ENCODE data around the gene SNX25.
"Not testable (repeated sequence)": the region's sequence is repeated elsewhere in the genome, so short reads cannot be mapped to it uniquely, and the experiment has no call there.

The SNX25 gene

GRCh38 chr4:185204238-185204910 lies 5.0 kb upstream of the SNX25 start:
- DNase-seq (ENCODE audit: low read depth, low spot score), result no peak
- peak overlapping the region; percentile 67 for H3K27ac ChIP-seq

DNA sequence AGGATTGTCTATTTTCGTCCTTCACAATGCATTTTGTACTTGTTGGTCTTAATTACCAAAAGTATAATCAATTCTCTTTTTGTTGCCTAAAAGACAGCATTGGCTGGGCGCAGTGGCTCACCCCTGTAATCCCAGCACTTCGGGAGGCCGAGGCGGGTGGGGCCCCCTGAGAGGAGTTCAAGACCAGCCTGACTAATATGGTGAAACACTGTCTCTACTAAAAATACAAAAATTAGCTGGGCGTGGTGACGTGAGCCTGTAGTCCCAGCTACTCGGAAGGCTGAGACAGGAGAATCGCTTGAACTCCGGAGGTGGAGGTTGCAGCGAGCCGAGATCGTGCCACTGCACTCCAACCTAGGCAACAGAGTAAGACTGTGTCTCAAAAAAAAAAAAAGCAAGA lies 4.3 kb upstream of the SNX25 start:
- H3K27ac ChIP-seq, result not testable (repeated sequence)

DNA sequence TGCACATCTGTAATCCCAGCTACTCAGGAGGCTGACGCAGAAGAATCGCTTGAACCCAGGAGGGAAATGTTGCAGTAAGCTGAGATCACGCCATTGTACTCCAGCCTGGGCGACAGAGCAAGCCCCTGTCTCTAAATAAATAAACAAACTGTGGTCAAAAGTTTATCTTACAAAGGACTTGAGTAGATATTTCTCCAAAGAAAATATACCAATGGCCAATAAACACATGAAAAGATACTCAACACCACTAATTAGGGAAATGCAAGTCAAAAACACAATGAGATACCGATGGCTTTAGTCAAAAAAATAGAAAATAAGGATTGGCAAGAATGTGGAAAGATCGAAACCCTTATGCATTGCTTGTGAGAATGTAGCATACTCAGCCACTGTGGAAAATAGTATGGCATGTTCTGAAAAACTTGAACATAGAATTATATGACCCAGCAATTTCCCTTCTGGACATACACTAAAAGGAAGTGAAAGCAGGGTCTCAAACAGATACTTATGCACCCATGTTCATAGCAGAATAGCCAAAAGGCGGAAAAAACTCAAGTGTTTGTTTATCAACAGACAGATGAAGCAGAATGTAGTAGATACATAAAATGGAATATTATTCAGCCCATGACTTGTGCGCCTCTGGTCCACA lies 3.6 kb upstream of the SNX25 start:
- DNase-seq (ENCODE audit: low read depth, low spot score), result no peak
- no peak overlapping the region for H3K27ac ChIP-seq

More for the DNA sequence above, 4.3 kb upstream of the SNX25 start:
- not testable (repeated sequence) for DNase-seq (ENCODE audit: low read depth, low spot score)

- no peak overlapping the region for H3K27ac ChIP-seq
- DNase-seq (ENCODE audit: low read depth, low spot score), result no peak
Observed at GRCh38 chr4:185207466-185207865, 1.9 kb upstream of the SNX25 start.

DNA sequence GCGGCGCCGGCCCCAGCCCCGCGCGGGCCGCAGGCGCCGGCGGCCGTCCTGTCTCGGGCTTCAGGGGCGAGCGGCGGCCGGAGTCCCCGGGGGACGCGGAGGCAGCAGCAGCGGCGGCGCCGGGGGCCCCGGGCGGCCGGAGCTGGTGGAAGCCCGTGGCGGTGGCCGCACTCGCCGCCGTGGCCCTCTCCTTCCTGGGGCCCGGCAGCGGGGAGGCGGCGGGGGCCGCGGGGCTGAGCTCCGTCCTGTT lies 379 bp downstream of the SNX25 start:
- H3K27ac ChIP-seq, result peak overlapping the region; percentile 9
- not testable (repeated sequence) for DNase-seq (ENCODE audit: low read depth, low spot score)

DNA sequence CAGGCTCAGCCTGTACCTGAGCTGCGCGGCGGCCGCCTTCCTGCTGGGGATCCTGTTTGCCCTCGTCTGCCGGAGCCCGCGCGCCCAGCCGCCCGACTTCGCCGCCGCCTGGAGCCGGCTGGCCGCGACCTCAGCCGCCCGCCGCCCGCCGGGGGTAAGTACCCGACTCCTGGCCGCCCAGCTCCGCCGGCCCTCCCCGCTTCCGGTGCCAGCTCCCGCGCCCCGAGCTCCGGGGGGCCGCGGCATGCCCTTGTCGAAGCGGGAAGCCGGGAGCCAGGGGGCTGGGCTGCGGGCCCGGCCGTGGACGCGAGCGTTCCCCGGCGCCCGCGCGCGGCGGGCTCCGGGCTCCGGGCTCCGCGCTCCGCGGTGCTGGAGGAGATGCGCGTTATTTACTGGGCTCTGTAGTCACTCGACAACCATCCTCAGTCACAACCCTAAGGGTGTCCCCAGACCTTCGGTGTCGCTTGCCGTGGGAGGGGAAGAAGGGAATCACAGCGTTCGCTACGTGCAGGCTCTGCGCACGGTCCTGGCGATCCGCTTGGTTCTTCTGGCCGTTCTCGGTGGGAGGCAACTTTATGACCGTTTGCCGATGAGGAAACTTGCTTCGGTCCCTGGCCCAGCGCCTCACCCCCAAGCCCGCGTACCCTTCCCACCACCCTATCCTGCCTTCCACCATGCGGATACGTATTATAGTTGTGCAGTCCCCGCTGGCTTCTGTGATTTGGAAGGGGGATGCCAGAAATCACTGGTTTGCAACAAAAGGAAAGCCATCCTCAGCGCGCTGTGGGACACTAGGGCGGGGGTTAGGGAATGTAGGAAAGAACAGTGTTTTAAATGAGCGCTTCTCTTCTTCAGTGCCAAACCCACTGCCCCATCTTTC lies 944 bp downstream of the SNX25 start:
- H3K27ac ChIP-seq, result peak overlapping the region; percentile 9
- no peak for DNase-seq (ENCODE audit: low read depth, low spot score)

DNA sequence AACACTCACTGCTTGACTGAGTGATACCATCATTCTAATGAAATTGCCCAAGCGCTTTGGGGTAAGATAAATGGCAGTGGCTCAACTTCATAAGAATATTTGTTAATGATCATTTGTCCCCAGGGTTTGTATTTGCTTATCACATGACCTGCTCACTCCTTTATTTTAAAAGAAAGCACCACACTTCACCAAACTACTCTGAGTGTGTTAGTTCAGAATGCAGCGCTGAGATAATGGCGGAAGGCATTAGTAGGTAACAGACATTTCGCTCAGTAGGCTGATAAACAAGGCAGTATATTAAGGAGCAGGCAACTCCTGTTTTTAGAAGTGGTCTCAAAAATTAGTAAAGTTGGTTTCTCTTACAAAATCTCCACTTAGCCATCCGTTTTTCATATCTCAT lies 1.6 kb downstream of the SNX25 start:
- DNase-seq (ENCODE audit: low read depth, low spot score), result no peak
- no peak overlapping the region for H3K27ac ChIP-seq

DNA sequence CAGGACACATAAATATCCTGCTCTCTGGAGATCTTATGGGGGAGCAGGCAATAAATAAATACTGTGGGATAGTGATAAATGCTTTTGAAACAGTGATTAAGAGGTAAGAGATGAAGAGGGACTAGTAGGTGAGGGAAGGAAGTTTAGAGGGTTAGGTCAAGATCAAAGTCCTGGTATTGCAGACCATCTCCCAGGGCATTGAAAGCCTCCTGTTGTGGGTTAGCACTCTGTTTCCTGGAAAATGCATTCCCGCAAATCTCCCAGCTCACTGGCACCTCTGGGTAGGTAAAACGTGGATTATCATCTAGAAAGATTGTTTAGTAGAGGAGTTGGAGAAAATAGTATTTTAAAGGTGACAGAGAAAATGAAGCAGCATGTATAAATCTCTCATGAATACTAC lies 2.2 kb downstream of the SNX25 start:
- no peak for DNase-seq (ENCODE audit: low read depth, low spot score)
- H3K27ac ChIP-seq, result no peak overlapping the region

- DNase-seq (ENCODE audit: low read depth, low spot score), result no peak
- no peak overlapping the region for H3K27ac ChIP-seq
Observed at GRCh38 chr4:185212581-185212980, 3.2 kb downstream of the SNX25 start.

DNA sequence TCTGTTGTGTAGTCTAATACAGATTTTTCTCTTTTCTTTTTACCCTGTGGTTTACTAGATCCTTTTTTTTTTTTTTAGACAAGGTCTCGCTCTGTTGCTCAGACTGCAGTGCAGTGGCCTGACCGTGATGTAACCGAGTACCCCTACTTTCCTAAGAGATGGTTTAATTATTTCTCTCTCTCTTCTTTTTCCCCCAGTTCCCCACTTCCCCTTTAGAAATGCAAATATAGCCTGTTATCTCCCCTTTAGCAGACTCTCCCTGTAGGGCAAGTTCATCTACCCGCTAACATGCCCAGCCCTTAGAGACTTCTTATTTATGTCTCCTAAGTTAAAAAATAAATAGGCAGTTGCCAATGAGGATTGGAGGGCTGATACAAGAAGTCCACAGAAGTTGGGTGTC lies 4.5 kb downstream of the SNX25 start:
- no peak for DNase-seq (ENCODE audit: low read depth, low spot score)
- H3K27ac ChIP-seq, result no peak overlapping the region

DNA sequence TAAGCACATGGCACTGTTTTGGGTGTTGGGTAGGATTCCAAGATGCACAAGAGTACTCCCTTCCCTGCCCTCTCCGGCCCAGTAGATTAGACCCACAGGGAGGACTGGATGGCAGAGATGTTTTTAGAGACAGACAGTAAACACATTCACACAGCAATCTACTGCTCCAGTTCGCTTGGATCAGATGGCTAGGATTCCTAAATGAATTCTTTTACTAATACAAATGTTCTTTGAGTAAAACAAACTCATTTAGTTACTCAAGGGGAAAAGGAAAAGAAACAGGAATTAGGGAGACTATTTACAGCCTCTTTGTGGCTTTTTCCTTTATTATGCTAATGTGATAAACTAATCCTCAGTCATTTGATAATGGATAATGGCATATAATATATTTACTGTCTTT lies 5.9 kb downstream of the SNX25 start:
- no peak for DNase-seq (ENCODE audit: low read depth, low spot score)
- H3K27ac ChIP-seq, result no peak overlapping the region

- DNase-seq (ENCODE audit: low read depth, low spot score), result no peak
- H3K27ac ChIP-seq, result no peak overlapping the region
Observed at GRCh38 chr4:185217408-185217975, 8.1 kb downstream of the SNX25 start.

DNA sequence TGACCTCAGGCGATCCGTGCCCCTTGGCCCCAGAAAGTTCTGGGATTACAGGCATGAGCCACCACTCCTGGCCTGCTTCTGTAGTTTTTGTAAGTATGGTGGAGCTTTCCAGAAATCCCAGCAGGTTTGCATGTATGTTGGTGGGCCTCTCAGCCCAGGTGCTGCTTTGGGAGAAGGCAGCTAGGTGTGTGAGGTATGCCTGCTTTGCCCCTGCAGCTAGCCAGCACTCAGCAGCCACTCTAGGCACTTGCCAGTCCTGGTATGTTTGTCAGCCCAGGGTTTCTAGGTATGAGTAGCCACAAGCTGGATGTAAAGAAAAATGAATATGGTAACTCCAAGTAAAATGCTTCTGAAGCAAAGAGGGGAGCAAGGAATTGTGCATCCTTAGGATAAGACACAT lies 8.9 kb downstream of the SNX25 start:
- DNase-seq (ENCODE audit: low read depth, low spot score), result no peak
- H3K27ac ChIP-seq, result no peak overlapping the region

GRCh38 chr4:185219551-185220344 lies 10.3 kb downstream of the SNX25 start:
- no peak overlapping the region for H3K27ac ChIP-seq
- DNase-seq (ENCODE audit: low read depth, low spot score), result no peak

DNA sequence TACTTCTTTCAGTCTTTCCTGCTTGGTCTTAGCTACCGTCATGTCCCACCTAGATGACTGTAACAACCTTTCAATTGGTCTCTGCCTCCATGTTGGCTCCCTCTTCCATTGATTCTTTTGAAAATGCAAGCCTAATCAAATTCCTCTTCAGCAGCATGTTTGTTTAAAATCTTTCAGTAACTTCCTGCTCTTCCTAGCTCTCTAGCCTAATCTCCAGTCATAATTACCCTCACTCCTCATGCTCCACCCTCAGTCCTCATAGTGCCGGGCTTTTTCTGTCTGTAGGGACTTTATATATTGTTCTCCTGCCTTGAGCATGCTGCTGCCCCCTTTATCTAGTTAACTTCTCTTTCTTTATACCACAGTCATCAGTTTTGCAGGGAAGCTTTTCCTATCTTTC lies 12.1 kb downstream of the SNX25 start:
- DNase-seq (ENCODE audit: low read depth, low spot score), result no peak
- no peak overlapping the region for H3K27ac ChIP-seq

DNA sequence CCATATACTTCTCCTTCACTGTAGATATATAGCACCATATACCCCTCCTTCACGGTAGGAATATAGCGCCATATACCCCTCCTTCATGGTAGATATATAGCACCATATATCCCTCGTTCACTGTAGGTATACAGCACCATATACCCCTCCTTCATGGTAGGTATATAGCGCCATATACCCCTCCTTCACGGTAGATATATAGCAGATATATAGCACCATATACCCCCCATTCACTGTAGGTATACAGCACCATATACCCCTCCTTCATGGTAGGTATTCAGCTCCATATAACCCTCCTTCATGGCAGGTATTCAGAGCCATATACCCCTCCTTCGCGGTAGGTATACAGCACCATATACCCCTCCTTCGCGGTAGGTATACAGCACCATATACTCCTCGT lies 12.5 kb downstream of the SNX25 start:
- no peak for DNase-seq (ENCODE audit: low read depth, low spot score)
- no peak overlapping the region for H3K27ac ChIP-seq

DNA sequence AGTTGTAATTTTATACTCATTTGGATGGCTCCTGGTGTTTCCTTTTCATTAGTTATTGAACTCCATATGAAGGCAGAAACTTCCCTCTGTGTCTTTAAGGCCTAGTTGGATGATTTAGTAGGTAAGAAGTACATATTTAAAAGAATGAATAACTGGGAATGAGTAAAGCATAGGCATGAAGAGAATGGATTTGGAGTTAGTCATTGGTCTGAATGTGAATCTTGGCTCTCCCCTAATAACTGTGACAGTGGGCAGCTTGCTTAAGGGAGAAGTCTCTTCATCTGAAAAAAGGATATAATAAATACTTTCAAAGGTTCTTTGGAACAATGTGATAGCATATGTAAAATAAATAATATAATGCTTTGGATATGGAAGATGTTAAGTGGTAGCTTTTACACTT lies 13.2 kb downstream of the SNX25 start:
- no peak for DNase-seq (ENCODE audit: low read depth, low spot score)
- no peak overlapping the region for H3K27ac ChIP-seq

- no peak for DNase-seq (ENCODE audit: low read depth, low spot score)
- no peak overlapping the region for H3K27ac ChIP-seq
Observed at GRCh38 chr4:185224597-185224996, 15.2 kb downstream of the SNX25 start.

DNA sequence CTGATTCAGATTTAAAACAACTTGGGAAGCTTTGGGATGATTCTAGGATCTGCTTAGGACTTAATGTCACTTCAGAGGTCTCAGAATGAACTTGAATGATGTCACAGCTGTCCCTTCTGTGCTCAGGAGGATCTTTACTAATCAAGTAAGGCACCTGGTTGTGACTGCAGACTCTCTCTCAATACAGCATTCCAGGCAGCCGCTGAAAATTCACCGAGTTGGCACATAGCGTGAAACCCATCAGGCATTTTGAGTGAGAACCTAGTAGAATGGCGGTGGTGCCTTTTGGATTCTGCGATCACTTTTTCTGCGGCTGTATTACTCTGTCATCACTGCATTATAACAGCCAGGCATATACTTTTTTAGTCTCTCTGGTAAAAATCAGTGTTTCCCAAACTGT lies 16.5 kb downstream of the SNX25 start:
- H3K27ac ChIP-seq, result no peak overlapping the region
- no peak for DNase-seq (ENCODE audit: low read depth, low spot score)

DNA sequence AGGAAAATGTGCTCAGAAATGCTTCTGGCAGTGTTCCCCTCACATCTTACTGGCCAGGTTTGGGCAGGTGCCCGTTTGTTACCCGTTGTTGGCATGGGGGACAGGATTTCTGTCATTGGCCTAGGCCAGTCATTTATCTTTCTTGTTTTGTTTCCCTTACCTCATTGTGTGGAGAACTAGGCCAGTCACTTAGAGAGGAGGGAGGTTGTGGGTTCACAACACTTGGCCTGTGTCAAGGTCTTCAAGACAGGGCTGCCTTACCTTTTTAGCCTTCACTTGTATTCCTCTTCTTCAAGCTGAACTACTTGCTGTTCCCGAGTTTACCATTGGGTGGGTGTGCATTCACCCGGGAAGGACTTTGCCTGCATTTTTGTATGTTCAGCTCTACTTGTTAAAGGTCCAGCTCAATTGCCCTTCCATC lies 17.7 kb downstream of the SNX25 start:
- H3K27ac ChIP-seq, result no peak overlapping the region
- no peak for DNase-seq (ENCODE audit: low read depth, low spot score)

Measured in epithelial cell of prostate (primary cell).